Measurements from ENCODE around the gene RRAGD. TPM values are rescaled to one million over a fixed set of nuclear protein-coding genes. Genes with fewer than 3 reads are reported as not detected.
A peak's percentile ranks its signal among the peaks of the same experiment; 100 is the strongest.

RRAGD gene
- total and polyA plus RNA-seq, 2 of the 13 experiments (the other 11 are each of a cell fraction or from before 2014, with no cell fraction given) = 0.35 to 0.53 TPM

GRCh38 chr6:89346433-89346832, 65.6 kb downstream of the RRAGD start (continued):
- TF ChIP-seq, protein P1, sequence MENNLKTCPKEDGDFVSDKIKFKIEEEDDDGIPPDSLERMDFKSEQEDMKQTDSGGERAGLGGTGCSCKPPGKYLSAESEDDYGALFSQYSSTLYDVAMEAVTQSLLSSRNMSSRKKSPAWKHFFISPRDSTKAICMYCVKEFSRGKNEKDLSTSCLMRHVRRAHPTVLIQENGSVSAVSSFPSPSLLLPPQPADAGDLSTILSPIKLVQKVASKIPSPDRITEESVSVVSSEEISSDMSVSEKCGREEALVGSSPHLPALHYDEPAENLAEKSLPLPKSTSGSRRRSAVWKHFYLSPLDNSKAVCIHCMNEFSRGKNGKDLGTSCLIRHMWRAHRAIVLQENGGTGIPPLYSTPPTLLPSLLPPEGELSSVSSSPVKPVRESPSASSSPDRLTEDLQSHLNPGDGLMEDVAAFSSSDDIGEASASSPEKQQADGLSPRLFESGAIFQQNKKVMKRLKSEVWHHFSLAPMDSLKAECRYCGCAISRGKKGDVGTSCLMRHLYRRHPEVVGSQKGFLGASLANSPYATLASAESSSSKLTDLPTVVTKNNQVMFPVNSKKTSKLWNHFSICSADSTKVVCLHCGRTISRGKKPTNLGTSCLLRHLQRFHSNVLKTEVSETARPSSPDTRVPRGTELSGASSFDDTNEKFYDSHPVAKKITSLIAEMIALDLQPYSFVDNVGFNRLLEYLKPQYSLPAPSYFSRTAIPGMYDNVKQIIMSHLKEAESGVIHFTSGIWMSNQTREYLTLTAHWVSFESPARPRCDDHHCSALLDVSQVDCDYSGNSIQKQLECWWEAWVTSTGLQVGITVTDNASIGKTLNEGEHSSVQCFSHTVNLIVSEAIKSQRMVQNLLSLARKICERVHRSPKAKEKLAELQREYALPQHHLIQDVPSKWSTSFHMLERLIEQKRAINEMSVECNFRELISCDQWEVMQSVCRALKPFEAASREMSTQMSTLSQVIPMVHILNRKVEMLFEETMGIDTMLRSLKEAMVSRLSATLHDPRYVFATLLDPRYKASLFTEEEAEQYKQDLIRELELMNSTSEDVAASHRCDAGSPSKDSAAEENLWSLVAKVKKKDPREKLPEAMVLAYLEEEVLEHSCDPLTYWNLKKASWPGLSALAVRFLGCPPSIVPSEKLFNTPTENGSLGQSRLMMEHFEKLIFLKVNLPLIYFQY (CRISPR knock-in tag; IDR thresholded peaks at IDR 0.05; ENCODE audit: borderline replicate concordance) = no peak
- TF ChIP-seq PRMT3 (CRISPR knock-in tag; IDR thresholded peaks at IDR 0.05; ENCODE audit: borderline replicate concordance, low read depth) (no peak), MLXIP (CRISPR knock-in tag; IDR thresholded peaks at IDR 0.05; ENCODE audit: borderline replicate concordance) (no peak), FOXP1 (IDR thresholded peaks at IDR 0.05) (no peak), FOXP1 (CRISPR knock-in tag; IDR thresholded peaks at IDR 0.05) (no peak), MAFF (IDR thresholded peaks at IDR 0.05; ENCODE audit: low read depth, low read length) (no peak)

- H3K36me3 ChIP-seq (replicated peaks in 1 of 2; ENCODE audit: control insufficient read depth in 1 of 2, insufficient read depth in 2 of 2, low read length in 2 of 2) = peaks cover 5 to 43% of the 10 kb centered on the region in 2 experiments; a peak in 4 of 5 replicates
- no peak for TF ChIP-seq ZSCAN25 (CRISPR knock-in tag; IDR thresholded peaks at IDR 0.05)
- peak; percentile 25 for TF ChIP-seq HNRNPK (IDR thresholded peaks at IDR 0.05; ENCODE audit: low read depth, low read length, poor library complexity, severe bottlenecking)
- H2AFZ ChIP-seq (ENCODE audit: low read length) = no peak overlapping the region
- no peak overlapping the region for H3K4me2 ChIP-seq (ENCODE audit: low read depth, low read length)
- no peak overlapping the region for H3K4me3 ChIP-seq (replicated peaks in 1 of 3; ENCODE audit: insufficient read depth in 1 of 3, low read depth in 2 of 3, low read length in 3 of 3)
- POLR2A ChIA-PET = interaction anchor here (1.0 kb wide), 1 partner anchor 15 kb away, joined by 3 read pairs; no protein-coding TSS in a partner anchor
- intact Hi-C loops (cut with micrococcal nuclease; ENCODE audit: unreplicated experiment) = no loop called here
- H3K4me1 ChIP-seq (ENCODE audit: insufficient read depth, low read length) = no peaks in the 10 kb centered on the region
- H3K79me2 ChIP-seq (ENCODE audit: insufficient read depth, low read length) = peaks cover 4% of the 10 kb centered on the region
- in situ Hi-C loops (cut with HindIII; ENCODE audit: extremely low pct_ligation_motif_present, low pct_unique_long_range_greater_than_20kb) = no loop called here
- no peak for DNase-seq (ENCODE audit: low spot score)
- H3K9ac ChIP-seq (ENCODE audit: insufficient read depth, low read depth, low read length) = no peak overlapping the region
- BruUV-seq (replicated peaks) = no TSS peak
- CTCF ChIA-PET (ENCODE audit: low intra/inter-chr PET ratio, low total read pairs) = no interaction called here
- no peaks in the 10 kb centered on the region for H3K9me3 ChIP-seq (ENCODE audit: low read length)
- H3K27ac ChIP-seq (ENCODE audit: extremely low read length, insufficient read depth, low read length) = no peak overlapping the region
- WGBS (ENCODE audit: low lambda C conversion rate) = 98% methylated on average over 2 of the region's 2 CpGs
- FAIRE-seq = no peak
- ATAC-seq = no peak
- H3K27me3 ChIP-seq (ENCODE audit: control insufficient read depth in 1 of 2, insufficient read depth in 2 of 2, low read length in 2 of 2) = no peaks in the 10 kb centered on the region
- H4K20me1 ChIP-seq (ENCODE audit: insufficient read depth, low read length) = peaks cover under 1% of the 10 kb centered on the region; the same call in 1 of the 2 replicates
Measured at GRCh38 chr6:89339565-89339964, 72.5 kb downstream of the RRAGD start.

All from HepG2 (cell line).